GM19239 (cell line): ENCODE measurements around the gene MAPKBP1.

Source experiments
- DNase-seq: peaks from one replicate; pipeline ENCODE4 v3.0.0; 2011; ENCODE audit warnings: low spot score; ENCODE audit not compliant: insufficient read length
- FAIRE-seq: peaks from 2 replicates; lab custom pipeline; 2011; peaks lifted over from hg19 to GRCh38; lab: Jason Lieb, UNC

MAPKBP1 gene

DNA sequence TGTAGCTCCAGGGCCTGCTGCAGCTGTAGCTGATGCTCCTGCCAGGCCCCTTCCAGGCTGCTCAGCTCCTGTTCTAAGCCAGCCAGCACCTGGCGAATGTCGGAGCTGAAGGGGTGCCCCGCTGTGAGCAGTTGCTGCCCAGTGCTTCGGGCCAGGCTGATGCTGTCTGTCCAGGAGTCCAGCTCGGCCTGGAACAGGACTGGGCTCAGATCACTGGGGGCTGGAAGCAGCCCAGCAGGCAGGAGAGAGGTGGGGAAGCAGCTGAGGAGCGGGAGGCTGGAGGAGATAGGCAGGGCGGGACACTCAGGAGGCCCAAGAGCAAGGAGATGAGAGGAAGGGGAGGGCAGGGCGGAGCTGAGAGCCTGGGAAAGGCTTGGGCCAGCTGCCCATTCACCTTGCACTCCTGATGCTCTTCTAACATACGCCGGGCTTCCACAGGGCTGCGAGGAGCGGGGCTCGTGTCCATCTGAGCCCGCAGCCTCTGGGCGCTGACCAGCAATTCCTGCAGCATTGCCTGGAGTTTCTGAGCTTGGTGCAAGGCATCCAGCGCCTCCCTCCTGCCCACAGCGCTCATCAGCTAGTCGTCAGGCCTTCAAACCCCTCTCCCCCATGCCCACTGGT, 87.6 kb downstream of the MAPKBP1 start:
- DNase-seq (no peak), FAIRE-seq (no peak)

DNA sequence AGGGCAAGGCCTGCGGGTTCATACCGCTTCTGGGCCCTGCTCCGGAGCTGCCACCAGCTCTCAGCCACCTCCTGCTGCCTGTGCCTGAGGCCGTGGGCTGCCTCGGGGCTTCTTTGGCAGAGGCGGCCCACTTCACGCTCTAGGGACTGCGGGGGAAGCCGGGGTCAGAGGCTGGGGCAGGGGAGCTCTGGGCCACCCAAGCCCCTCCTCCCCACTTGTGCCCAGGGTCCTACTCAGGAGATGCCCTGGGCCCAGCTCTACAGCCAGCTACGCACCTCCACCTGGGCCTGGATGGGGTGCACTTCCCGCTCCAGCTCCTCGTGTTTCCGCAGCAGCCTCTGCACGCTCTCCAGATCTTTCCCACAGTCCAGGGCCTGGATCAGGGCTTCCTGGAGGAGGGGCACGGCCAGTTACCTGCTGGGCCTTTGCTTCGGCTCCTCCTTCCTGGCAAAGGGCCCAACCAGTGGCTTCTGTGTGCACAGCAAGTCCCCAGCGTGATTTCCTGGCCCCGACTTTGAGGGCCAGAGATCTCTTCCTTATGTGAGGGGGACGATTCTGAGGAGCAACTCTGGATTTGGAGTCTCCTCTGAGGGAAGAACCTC, 88.3 kb downstream of the MAPKBP1 start:
- DNase-seq (no peak), FAIRE-seq (no peak)

DNA sequence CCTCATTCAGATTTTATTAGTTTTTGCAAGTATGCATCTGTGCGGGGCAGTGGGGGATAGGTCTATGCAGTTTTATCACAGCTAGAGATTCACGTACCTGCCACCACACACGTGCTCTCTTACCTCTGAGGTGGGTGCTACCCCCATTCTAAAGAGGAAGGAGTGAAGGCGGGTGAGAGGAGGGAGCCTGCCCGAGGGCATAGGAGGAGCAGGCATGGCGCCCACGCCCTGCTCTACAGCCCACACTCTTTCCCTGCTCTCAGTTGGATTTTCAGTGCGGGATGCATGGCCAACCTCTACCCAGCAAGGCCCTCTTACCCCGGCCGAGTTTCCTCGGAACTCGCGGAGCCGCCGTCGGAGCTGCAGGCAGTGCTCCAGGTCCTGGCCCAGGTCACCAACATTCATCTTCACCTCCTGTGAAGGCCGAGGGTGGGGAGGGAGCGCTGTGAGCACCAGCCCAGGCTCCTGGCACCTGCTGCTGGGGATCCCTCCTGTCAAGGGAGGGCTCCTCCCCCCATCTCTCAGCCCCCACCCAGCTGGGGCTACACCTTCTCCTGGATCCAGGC, 91.3 kb downstream of the MAPKBP1 start:
- no peak for FAIRE-seq
- DNase-seq = no peak

DNA sequence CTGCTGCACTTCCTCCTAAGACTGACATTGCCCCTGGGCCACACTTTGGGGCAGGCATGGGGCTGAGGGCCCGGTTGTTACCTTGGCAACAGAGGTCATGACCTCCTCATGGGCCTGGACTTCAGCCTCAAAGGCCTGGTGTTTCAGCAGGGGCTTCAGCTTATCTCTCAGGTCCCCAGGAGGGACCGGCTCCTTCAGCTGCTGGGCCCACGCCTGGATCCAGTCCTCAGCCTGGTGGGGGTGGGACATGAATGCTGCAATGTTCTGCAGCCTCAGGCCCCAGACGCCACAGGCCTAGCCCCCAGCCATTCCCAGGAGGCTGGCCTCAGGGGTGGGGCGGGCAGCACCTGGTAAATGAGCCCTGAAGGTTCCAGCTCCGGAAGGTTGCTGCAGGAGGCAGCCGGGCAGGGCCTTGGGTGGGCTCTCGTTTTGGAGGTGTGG, 92.0 kb downstream of the MAPKBP1 start:
- DNase-seq = no peak
- FAIRE-seq = no peak

DNA sequence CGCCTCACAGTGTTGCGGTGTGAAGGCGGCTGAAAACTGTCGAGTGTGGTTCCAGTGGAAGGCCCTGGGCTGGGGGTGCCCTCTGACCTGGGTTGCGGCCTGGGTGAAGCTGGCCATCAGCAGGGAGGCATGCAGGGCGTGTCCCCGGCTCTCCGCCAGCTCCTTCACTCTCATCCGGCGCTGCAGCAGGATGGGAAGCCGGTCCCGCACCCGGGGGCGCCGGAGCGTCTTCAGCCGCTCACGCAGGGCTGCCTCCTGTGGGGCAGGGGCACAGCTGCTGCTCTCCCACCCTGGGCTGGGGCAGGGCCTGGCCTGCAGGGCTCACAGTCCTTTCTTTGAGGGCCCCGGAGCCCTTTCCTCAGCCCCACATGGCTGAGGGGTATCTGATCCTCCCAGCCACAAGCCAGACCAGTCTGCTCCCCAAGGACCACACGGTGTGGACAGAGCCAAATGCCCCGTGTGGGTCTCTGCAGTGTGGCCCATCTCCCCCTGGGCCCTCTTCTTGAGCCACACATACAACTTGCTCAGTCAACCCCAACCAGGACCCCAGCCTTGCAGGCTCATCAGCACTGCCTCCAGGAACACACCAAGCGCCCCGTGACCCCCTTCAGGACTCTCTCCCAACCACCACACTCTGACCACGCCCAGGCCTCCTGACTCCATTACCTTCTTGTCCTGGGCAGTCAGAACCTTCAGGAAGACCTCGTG, 92.7 kb downstream of the MAPKBP1 start:
- DNase-seq (no peak), FAIRE-seq (no peak)

DNA sequence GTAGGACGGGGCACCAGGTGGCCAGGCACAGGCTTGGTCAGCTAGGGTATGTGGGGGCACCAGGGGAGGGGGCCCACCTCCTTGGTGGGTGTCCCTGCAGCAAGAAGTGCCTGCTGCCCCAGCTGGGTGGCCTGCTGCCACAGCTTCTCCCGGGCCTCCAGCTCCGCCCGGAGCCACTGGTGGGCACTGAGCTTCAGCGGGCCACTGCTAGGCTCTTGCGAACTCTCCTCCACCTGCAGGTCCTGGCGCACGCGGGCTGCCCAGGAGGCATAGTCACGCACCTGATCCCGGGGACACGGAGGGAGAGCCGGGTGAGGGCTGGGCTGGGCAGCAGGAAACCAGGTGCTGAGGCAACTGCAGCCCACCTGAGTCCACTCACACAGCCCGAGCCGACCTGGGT, 94.0 kb downstream of the MAPKBP1 start:
- FAIRE-seq = no peak
- no peak for DNase-seq

DNA sequence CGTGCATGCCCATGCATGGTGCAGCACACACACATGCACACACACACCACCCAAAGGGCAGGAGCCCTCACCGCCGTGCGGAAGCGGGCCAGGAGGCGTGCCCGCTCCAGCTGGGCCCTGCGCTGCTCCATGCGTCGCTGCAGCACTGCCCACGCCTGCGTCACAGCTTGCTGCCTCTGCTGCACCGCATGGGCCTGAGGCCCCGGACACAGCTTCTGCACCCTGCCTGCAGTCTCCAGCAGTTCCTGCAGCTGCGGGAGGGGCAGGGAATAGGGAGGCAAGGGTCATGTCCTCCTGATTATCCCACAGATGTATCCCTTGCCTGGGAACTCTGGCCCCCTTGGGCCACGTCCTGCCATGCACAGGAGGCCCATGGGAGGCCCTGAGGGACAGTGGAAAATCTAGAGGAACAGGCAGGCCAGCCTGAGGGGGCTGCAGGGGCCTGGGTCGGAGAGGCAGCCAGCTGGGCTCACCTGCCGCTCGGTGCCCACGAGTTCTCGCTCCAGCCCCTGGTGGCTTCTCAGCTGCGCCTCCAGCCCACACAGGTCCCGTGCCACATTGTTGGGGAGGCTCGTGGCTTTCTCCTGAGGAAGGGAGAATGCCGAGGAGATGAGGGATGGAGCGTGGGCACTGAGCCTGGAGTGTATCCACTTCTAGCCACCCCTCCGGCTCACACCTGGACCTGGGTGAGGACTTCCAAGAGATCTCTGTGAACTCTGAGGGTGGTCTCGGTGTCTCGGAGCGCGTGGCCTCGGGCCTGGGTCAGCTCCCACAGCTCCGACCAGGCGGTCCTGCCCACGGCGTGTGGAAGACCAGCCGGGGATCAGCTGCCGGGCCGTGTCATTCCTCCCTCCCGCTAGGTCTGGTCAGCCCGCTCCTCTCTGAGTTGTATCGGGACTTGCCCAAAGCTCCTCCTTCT, 95.7 kb downstream of the MAPKBP1 start:
- FAIRE-seq = no peak
- DNase-seq = no peak

DNA sequence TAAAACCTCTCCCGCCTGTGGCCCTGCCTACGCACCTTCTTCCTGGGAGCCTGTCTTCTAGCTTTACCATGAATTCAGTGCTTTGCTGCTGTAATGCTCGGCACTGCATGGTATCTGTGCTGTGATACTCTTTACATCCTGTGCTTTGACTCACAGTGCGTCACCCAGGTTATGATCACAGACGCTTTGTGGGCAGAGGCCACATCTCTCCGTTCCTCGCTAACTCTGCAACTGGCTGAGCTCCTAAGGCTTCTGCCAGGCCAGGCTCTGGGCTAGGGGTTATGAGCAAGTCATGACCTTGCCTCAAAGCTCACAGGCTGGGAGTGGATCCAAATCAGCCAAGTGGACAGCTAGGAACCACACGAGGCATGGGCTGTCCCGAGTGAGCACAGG, 96.4 kb downstream of the MAPKBP1 start:
- no peak for DNase-seq
- FAIRE-seq = no peak

DNA sequence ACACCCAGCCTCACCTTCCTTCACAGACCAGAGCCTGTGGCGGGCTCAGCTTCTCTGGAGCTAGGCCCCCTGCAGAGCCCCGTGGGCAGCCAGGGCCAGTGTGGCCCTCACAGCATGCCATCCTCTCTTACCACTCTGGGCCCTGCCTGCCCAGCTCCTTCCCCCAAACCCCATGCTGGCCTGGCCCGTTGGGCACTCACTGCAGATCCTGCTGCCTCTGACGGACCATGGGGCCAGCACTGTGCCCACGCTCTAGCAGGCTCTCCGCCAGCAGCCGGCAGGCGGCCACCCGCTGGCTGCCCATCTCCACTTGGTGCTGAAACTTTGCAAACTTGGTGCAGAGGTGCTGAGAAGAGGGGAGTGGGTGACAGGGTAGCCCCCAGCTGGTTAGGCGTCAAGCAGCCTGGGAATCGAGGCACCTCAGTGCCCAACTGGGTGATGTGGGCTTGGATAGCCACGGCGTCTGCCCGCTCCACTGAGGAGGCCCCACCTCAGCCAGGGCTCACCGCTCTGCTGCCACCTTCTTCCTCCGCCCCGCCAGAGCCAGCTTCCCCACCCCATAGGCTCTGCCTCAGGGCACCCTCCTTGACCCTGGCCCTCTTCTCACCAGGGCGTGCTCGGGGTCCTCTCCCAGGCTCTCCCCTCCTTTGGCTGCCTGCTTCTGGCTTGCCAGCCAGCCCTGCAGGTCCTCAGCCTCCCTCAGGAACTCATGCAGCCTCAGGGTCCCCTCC, 97.1 kb downstream of the MAPKBP1 start:
- FAIRE-seq = no peak
- no peak for DNase-seq

DNA sequence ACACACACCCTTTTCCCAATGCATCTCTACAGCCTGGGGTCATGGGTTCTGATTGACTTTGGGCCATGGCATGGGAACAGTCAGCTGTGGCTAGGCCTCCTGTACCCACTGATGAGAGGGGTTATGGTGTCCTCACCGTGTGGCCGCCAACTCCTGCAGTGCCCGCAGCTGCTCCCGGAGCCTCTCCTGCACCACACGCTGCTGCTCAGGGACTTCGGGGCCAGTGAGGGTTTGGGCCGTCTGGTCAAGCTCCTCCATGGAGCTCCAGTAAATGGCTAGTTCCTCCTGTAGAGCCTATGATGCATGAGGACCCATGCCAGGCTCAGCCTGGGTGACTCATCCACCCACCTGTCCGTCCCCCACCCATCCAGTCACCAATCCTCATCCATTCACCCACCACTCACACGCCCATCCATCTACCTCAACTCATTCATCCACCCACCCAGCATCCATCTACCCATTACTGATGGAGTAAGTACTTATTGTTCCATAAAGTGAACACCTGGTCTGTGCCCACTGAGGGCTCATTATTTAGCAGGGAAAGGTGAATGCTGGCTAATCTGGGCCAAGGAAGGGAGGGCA, 98.0 kb downstream of the MAPKBP1 start:
- FAIRE-seq (no peak), DNase-seq (no peak)

DNA sequence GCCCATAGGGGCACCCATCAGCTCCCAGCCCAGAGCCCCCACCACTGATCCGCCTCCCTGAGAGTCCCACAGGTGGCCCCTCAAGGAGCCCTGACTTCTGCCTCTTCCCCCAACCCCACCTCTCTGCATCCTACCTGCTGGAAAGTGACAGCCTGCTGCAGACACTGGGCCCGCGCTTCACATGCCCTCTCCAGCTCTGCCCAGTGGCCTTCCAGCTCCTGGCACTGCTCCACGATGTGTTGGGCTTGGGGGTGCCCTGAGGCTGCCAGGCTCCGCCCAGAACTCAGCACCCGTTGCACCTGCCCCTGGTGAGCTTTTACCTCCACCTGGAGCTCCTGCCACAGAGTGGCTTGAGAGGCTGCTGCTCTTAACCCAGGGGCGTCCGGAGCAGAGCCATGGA, 99.4 kb downstream of the MAPKBP1 start:
- FAIRE-seq = no peak
- no peak for DNase-seq

DNA sequence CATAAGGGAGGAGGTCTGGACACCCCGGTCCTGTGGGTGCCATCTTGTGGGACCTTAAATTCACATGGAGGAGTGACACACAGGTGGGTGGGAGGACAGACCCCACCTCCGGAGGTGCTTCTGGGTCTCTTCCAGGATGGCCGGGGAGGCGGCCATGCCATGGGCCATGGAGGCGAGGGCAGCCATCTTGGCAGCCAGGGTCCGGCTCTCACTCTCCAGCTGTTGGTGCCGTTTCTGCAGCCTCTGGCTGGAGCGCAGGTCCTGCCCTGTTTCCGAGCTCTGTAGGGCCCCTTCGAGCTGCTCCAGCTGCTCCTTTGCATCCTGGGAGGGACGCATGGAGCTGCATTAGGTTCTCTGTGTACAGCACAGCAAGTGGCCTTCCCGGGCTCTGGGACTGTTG, 100.5 kb downstream of the MAPKBP1 start:
- no peak for FAIRE-seq
- DNase-seq = no peak

DNA sequence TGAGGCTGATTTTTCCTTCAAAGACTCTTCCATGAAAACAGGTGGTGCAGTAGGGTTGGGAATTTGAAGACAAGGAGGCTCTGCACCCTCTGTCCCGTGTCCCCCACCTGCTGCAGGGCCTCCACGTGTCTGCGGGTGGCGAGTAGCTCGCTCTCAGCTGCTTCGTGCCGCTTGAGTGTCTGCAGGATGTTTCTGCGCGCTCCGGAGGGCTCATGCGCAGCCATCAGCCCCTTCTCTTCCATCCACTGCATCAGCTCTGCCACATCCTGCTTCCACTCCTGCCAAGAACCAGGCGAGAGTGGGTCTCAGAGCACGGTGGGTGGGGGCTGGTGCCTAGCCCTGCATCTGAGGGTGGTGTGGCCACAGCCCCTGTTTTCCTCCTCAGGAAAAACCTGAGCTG, 101.7 kb downstream of the MAPKBP1 start:
- DNase-seq (no peak), FAIRE-seq (no peak)

DNA sequence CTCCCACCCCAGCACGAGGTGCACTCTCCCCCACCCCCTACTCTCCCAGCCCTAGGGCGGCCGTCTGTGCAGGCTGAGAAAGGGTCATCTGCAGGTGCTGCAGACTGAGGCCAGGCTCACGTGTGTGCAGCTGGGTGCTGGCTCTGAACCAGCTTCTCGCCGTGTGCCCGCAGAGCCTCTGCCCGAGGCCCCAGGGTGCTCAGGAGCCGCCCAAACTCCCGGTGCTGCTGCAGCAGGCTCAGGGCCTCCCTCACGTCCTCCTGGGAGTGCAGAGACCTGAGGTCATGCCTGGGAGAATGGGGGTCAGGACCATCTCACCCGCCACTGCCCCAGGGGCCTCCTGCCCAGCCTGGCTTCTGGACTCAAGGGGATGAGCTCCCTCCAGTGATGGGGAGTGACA, 102.4 kb downstream of the MAPKBP1 start:
- no peak for FAIRE-seq

More for the DNA sequence above, 102.4 kb downstream of the MAPKBP1 start:
- DNase-seq = no peak
